ENCODE measurements around the gene MAGI1.
"Not testable (repeated sequence)": the region's sequence is repeated elsewhere in the genome, so short reads cannot be mapped to it uniquely, and the experiment has no call there.

The MAGI1 gene

DNA sequence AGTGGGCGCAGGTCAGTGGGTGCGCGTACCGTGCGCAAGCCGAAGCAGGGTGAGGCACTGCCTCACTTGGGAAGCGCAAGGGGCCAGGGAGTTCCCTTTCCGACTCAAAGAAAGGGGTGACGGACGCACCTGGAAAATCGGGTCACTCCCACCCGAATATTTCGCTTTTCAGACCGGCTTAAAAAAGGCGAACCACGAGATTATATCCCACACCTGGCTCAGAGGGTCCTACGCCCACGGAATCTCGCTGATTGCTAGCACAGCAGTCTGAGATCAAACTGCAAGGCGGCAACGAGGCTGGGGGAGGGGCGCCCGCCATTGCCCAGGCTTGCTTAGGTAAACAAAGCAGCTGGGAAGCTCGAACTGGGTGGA, 529.3 kb downstream of the MAGI1 start:
- no CpG with 5 or more reads among the region's 24 CpGs for whole genome bisulfite sequencing (ENCODE audit: extremely low coverage, insufficient coverage, low lambda C conversion rate)
- H3K9ac ChIP-seq (ENCODE audit: low read length) = peak overlapping the region; percentile 66
- not testable (repeated sequence) for H2AK5ac ChIP-seq (ENCODE audit: low read length); H4K5ac ChIP-seq (ENCODE audit: low read length); H3K36me3 ChIP-seq (ENCODE audit: control insufficient read depth, insufficient read depth, low read length); H4K8ac ChIP-seq (ENCODE audit: low read depth, low read length); H3K4me3 ChIP-seq (ENCODE audit: low read length); DNase-seq; H3K79me2 ChIP-seq (ENCODE audit: control insufficient read depth, insufficient read depth, low read length); H3K27ac ChIP-seq (ENCODE audit: low read depth, low read length); H3K79me1 ChIP-seq (ENCODE audit: low read length); H2BK120ac ChIP-seq (ENCODE audit: low read depth, low read length); H3K23ac ChIP-seq (ENCODE audit: low read length); H2BK15ac ChIP-seq (replicated peaks; ENCODE audit: low read depth); H3K27me3 ChIP-seq (ENCODE audit: insufficient read depth, low read length, poor library complexity); H3K4me1 ChIP-seq (ENCODE audit: control insufficient read depth, low read depth, low read length); H2BK5ac ChIP-seq (ENCODE audit: low read length); H3K4me2 ChIP-seq (ENCODE audit: low read length)
- peak overlapping the region; percentile 80 for H3K18ac ChIP-seq (ENCODE audit: low read length)
- peak overlapping the region; percentile 82 for H3K56ac ChIP-seq (ENCODE audit: low read length)
- peak overlapping the region; percentile 2 for H3K4ac ChIP-seq (ENCODE audit: low read depth, low read length)

DNA sequence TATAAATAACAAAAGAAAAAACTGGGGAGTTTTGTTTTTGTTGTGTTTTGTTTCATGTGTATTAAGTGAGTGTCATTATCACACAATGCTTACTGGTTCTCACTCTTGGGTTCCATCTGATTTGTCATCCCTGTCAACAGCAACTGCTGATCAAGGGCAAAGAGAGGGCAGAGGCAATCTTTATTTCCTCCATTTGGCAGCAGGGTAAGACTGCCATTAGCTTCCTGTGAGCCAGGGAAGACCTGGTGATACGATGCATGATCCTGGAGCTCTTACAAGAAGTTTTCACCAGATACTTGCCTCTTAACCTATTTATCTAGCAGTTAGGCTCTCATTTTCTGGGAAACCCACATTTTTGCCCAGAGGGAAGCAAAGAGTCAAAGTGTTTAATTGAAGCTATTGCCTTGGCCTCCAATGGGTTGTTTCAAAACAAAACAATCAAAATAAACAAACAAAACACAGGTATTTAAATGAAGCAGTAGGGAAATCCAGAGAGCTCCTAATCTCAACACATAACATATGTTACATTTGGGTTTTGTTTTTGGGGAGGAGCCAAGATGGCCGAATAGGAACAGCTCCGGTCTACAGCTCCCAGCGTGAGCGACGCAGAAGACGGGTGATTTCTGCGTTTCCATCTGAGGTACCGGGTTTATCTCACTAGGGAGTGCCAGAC, 529.8 kb downstream of the MAGI1 start:
- Histone ChIP-seq H3K56ac (ENCODE audit: low read length) (peak overlapping the region; percentile 82), H2BK5ac (ENCODE audit: low read length) (no peak overlapping the region), H3K4ac (ENCODE audit: low read depth, low read length) (peak overlapping the region; percentile 12), H3K4me3 (ENCODE audit: low read length) (no peak overlapping the region), H3K27me3 (ENCODE audit: insufficient read depth, low read length, poor library complexity) (no peaks in the 10 kb centered on the region), H2BK120ac (ENCODE audit: low read depth, low read length) (no peak overlapping the region), H3K79me2 (ENCODE audit: control insufficient read depth, insufficient read depth, low read length) (no peaks in the 10 kb centered on the region), H3K18ac (ENCODE audit: low read length) (peak overlapping the region; percentile 80), H3K4me2 (ENCODE audit: low read length) (no peak overlapping the region), H2BK15ac (replicated peaks; ENCODE audit: low read depth) (no peak overlapping the region), H4K5ac (ENCODE audit: low read length) (no peak overlapping the region), H3K9ac (ENCODE audit: low read length) (peak overlapping the region; percentile 66), H3K23ac (ENCODE audit: low read length) (no peak overlapping the region), H3K27ac (ENCODE audit: low read depth, low read length) (no peak overlapping the region), H4K8ac (ENCODE audit: low read depth, low read length) (no peak overlapping the region), H3K79me1 (ENCODE audit: low read length) (no peaks in the 10 kb centered on the region), H2AK5ac (ENCODE audit: low read length) (no peak overlapping the region), H3K4me1 (ENCODE audit: control insufficient read depth, low read depth, low read length) (no peaks in the 10 kb centered on the region), H3K36me3 (ENCODE audit: control insufficient read depth, insufficient read depth, low read length) (no peaks in the 10 kb centered on the region)
- peak; percentile 41 for DNase-seq
- no CpG with 5 or more reads among the region's 9 CpGs for WGBS (ENCODE audit: extremely low coverage, insufficient coverage, low lambda C conversion rate)

DNA sequence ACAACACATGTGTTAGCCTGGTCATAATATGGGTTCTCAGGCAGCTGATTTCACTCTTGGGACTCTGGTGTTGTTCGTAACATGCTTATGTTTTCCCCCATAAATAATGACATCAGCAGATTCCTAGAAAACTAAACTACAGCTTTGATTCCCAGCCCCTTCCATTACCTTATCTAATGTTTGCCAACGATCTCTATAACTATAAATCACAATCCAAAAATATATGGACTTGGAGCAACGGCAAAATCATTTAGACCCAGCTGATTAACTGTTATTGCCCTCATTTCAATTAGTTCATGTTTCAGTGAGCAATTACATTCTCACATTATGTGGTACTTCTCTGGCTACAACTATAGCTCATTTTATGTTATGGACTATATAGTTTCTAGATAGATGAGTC, 531.3 kb downstream of the MAGI1 start:
- Histone ChIP-seq H3K4ac (ENCODE audit: low read depth, low read length) (no peak overlapping the region), H3K27me3 (ENCODE audit: insufficient read depth, low read length, poor library complexity) (no peaks in the 10 kb centered on the region), H3K9ac (ENCODE audit: low read length) (no peak overlapping the region), H3K4me2 (ENCODE audit: low read length) (no peak overlapping the region), H4K5ac (ENCODE audit: low read length) (no peak overlapping the region), H2BK5ac (ENCODE audit: low read length) (no peak overlapping the region), H3K79me2 (ENCODE audit: control insufficient read depth, insufficient read depth, low read length) (no peaks in the 10 kb centered on the region), H2AK5ac (ENCODE audit: low read length) (no peak overlapping the region), H3K4me3 (ENCODE audit: low read length) (no peak overlapping the region), H3K36me3 (ENCODE audit: control insufficient read depth, insufficient read depth, low read length) (no peaks in the 10 kb centered on the region), H3K23ac (ENCODE audit: low read length) (no peak overlapping the region), H2BK120ac (ENCODE audit: low read depth, low read length) (no peak overlapping the region), H3K18ac (ENCODE audit: low read length) (no peak overlapping the region), H3K4me1 (ENCODE audit: control insufficient read depth, low read depth, low read length) (no peaks in the 10 kb centered on the region), H2BK15ac (replicated peaks; ENCODE audit: low read depth) (no peak overlapping the region), H4K8ac (ENCODE audit: low read depth, low read length) (no peak overlapping the region), H3K27ac (ENCODE audit: low read depth, low read length) (no peak overlapping the region), H3K56ac (ENCODE audit: low read length) (no peak overlapping the region), H3K79me1 (ENCODE audit: low read length) (no peaks in the 10 kb centered on the region)
- 100% methylated on average over 1 of the region's 3 CpGs for WGBS (ENCODE audit: extremely low coverage, insufficient coverage, low lambda C conversion rate)
- no peak for DNase-seq

DNA sequence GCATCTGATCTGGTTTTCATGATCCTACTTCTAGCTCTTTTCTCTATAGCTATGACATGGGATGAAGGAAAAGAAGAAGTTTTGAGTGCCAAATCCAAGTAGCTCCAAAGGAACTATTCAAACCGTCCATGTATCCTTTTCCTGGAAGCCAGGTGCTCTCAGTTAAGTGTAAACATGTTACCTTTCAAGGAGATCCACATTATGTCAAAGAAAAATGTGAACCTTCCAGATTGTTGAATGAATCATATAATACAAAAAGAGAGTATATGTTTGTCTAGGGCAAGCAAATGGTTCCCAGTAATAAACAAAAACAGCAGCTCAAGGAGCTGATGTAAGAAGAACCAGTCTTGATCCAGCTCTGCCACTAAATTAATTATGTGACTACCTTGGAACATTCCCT, 534.9 kb downstream of the MAGI1 start:
- H3K9ac ChIP-seq (ENCODE audit: low read length) = no peak overlapping the region
- no peak overlapping the region for H4K5ac ChIP-seq (ENCODE audit: low read length)
- no peaks in the 10 kb centered on the region for H3K36me3 ChIP-seq (ENCODE audit: control insufficient read depth, insufficient read depth, low read length)
- H3K56ac ChIP-seq (ENCODE audit: low read length) = no peak overlapping the region
- no peaks in the 10 kb centered on the region for H3K27me3 ChIP-seq (ENCODE audit: insufficient read depth, low read length, poor library complexity)
- no peaks in the 10 kb centered on the region for H3K79me1 ChIP-seq (ENCODE audit: low read length)
- whole genome bisulfite sequencing (ENCODE audit: extremely low coverage, insufficient coverage, low lambda C conversion rate) = no CpG with 5 or more reads among the region's 1 CpG
- DNase-seq = no peak
- no peak overlapping the region for H2BK15ac ChIP-seq (replicated peaks; ENCODE audit: low read depth)
- no peak overlapping the region for H3K4me2 ChIP-seq (ENCODE audit: low read length)
- H4K8ac ChIP-seq (ENCODE audit: low read depth, low read length) = no peak overlapping the region
- H3K79me2 ChIP-seq (ENCODE audit: control insufficient read depth, insufficient read depth, low read length) = no peaks in the 10 kb centered on the region
- no peak overlapping the region for H2AK5ac ChIP-seq (ENCODE audit: low read length)
- H2BK120ac ChIP-seq (ENCODE audit: low read depth, low read length) = no peak overlapping the region
- no peak overlapping the region for H3K18ac ChIP-seq (ENCODE audit: low read length)
- peaks cover 1% of the 10 kb centered on the region for H3K4me1 ChIP-seq (ENCODE audit: control insufficient read depth, low read depth, low read length)
- no peak overlapping the region for H3K4ac ChIP-seq (ENCODE audit: low read depth, low read length)
- no peak overlapping the region for H2BK5ac ChIP-seq (ENCODE audit: low read length)
- no peak overlapping the region for H3K4me3 ChIP-seq (ENCODE audit: low read length)
- H3K23ac ChIP-seq (ENCODE audit: low read length) = no peak overlapping the region
- no peak overlapping the region for H3K27ac ChIP-seq (ENCODE audit: low read depth, low read length)

DNA sequence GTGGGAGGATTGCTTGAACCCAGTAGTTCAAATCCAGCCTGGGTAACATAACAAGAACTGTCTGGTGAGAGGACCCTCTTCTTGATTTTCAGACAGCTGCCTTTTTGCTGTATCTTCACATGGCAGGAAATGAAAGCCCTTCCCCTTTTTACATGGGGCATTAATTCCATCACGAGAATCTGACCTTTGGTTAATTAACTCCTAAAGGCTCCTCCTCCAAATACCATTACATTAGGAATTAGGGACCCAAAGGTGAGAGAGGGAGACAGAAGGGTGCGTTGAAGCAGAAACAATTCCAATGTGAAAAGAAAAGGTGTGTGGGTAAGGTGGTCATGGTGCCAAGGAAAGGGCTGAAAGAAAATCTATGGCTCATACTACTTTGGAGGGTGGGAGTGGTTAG, 536.2 kb downstream of the MAGI1 start:
- H3K4me2 ChIP-seq (ENCODE audit: low read length) = no peak overlapping the region
- WGBS (ENCODE audit: extremely low coverage, insufficient coverage, low lambda C conversion rate) = no CpG with 5 or more reads among the region's 2 CpGs
- no peak overlapping the region for H3K23ac ChIP-seq (ENCODE audit: low read length)
- no peaks in the 10 kb centered on the region for H3K36me3 ChIP-seq (ENCODE audit: control insufficient read depth, insufficient read depth, low read length)
- no peaks in the 10 kb centered on the region for H3K27me3 ChIP-seq (ENCODE audit: insufficient read depth, low read length, poor library complexity)
- peaks cover 1% of the 10 kb centered on the region for H3K4me1 ChIP-seq (ENCODE audit: control insufficient read depth, low read depth, low read length)
- H2BK15ac ChIP-seq (replicated peaks; ENCODE audit: low read depth) = no peak overlapping the region
- no peak overlapping the region for H2BK5ac ChIP-seq (ENCODE audit: low read length)
- peaks cover 1% of the 10 kb centered on the region for H3K79me1 ChIP-seq (ENCODE audit: low read length)
- no peak overlapping the region for H3K18ac ChIP-seq (ENCODE audit: low read length)
- no peak overlapping the region for H4K5ac ChIP-seq (ENCODE audit: low read length)
- DNase-seq = no peak
- no peak overlapping the region for H3K9ac ChIP-seq (ENCODE audit: low read length)
- no peak overlapping the region for H3K4ac ChIP-seq (ENCODE audit: low read depth, low read length)
- no peak overlapping the region for H3K27ac ChIP-seq (ENCODE audit: low read depth, low read length)
- H2AK5ac ChIP-seq (ENCODE audit: low read length) = no peak overlapping the region
- H3K56ac ChIP-seq (ENCODE audit: low read length) = no peak overlapping the region
- no peak overlapping the region for H2BK120ac ChIP-seq (ENCODE audit: low read depth, low read length)
- H3K4me3 ChIP-seq (ENCODE audit: low read length) = no peak overlapping the region
- peaks cover 2% of the 10 kb centered on the region for H3K79me2 ChIP-seq (ENCODE audit: control insufficient read depth, insufficient read depth, low read length)
- no peak overlapping the region for H4K8ac ChIP-seq (ENCODE audit: low read depth, low read length)

Data from mesendoderm (in vitro differentiated cells).